Islet precursor cell (in vitro differentiated cells): Measurements from ENCODE around the gene KIF4A.
"Not testable (repeated sequence)": the region's sequence is repeated elsewhere in the genome, so short reads cannot be mapped to it uniquely, and the experiment has no call there.

Source experiments
- DNase-seq: peaks from one replicate; pipeline ENCODE4 v3.0.0-alpha.2; 2018

The KIF4A gene

GRCh38 chrX:70400181-70400580, 110.3 kb downstream of the KIF4A start:
- DNase-seq: not testable (repeated sequence)

- DNase-seq: no peak
Observed at GRCh38 chrX:70402721-70403120, 112.8 kb downstream of the KIF4A start.

GRCh38 chrX:70405003-70405402, 115.1 kb downstream of the KIF4A start:
- no peak for DNase-seq

- no peak for DNase-seq
Observed at GRCh38 chrX:70410921-70411320, 121.0 kb downstream of the KIF4A start.

GRCh38 chrX:70411475-70411874, 121.6 kb downstream of the KIF4A start:
- no peak for DNase-seq

GRCh38 chrX:70421618-70422017, 131.7 kb downstream of the KIF4A start:
- DNase-seq: no peak

GRCh38 chrX:70422851-70423341, 133.0 kb downstream of the KIF4A start, which contains the start of gene GDPD2:
TSS of gene GDPD2 (plus strand) at chrX:70423314. CDS start at chrX:70424985, 1,671 bp downstream.
- DNase-seq: peak; percentile 81

- no peak for DNase-seq
Observed at GRCh38 chrX:70423936-70424675, 134.2 kb downstream of the KIF4A start.

GRCh38 chrX:70424801-70425200, 134.9 kb downstream of the KIF4A start:
- no peak for DNase-seq

- no peak for DNase-seq
Observed at GRCh38 chrX:70426286-70427278, 136.7 kb downstream of the KIF4A start.

- DNase-seq: no peak
Observed at GRCh38 chrX:70427365-70427764, 137.5 kb downstream of the KIF4A start.

- DNase-seq: no peak
Observed at GRCh38 chrX:70429759-70430158, 139.9 kb downstream of the KIF4A start.

GRCh38 chrX:70432936-70433847, 143.3 kb downstream of the KIF4A start:
- no peak for DNase-seq

GRCh38 chrX:70433848-70434351, 144.0 kb downstream of the KIF4A start:
- peak; percentile 83 for DNase-seq

GRCh38 chrX:70434352-70434866, 144.5 kb downstream of the KIF4A start:
- DNase-seq: peak; percentile 95

- DNase-seq: no peak
Observed at GRCh38 chrX:70434914-70435586, 145.1 kb downstream of the KIF4A start.

- DNase-seq: no peak
Observed at GRCh38 chrX:70436343-70436742, 146.4 kb downstream of the KIF4A start.

- no peak for DNase-seq
Observed at GRCh38 chrX:70437011-70437410, 147.1 kb downstream of the KIF4A start.

GRCh38 chrX:70437921-70438665, 148.2 kb downstream of the KIF4A start:
- DNase-seq: no peak

GRCh38 chrX:70439016-70439415, 149.1 kb downstream of the KIF4A start:
- no peak for DNase-seq

- no peak for DNase-seq
Observed at GRCh38 chrX:70442224-70442623, 152.3 kb downstream of the KIF4A start.
